ENCODE data around the gene RTBDN.

The RTBDN gene

GRCh38 chr19:12856653-12857052, 22.3 kb upstream of the RTBDN start:
- no peak for TF ChIP-seq CREB1 (IDR thresholded peaks at IDR 0.05; ENCODE audit: low read depth)
- no peak for TF ChIP-seq NFIC (IDR thresholded peaks at IDR 0.05)
- TF ChIP-seq YY1 (IDR thresholded peaks at IDR 0.05; ENCODE audit: low read depth): no peak
- no peak for TF ChIP-seq CEBPB (IDR thresholded peaks at IDR 0.05)

- TF ChIP-seq REST (IDR thresholded peaks at IDR 0.05; ENCODE audit: low read depth): no peak
- TF ChIP-seq USF1 (IDR thresholded peaks at IDR 0.05): peak; percentile 69
- no peak for TF ChIP-seq YY1 (IDR thresholded peaks at IDR 0.05; ENCODE audit: low read depth)
- TF ChIP-seq TCF12 (IDR thresholded peaks at IDR 0.05; ENCODE audit: low read depth): peak; percentile 23; the same call in 1 of the 2 replicates
- peak; percentile 88 for TF ChIP-seq RAD21 (IDR thresholded peaks at IDR 0.05; ENCODE audit: low read depth)
- no peak for TF ChIP-seq TAF1 (IDR thresholded peaks at IDR 0.05; ENCODE audit: low read depth)
- 0 out of 2 replicates have a peak, but pooled peaks have one; percentile 39 for TF ChIP-seq MAX (IDR thresholded peaks at IDR 0.05)
These were observed 13.1 kb upstream of the RTBDN start for GRCh38 chr19:12847159-12848139.

- no peak for TF ChIP-seq EP300 (IDR thresholded peaks at IDR 0.05; ENCODE audit: borderline replicate concordance)
- no peak for TF ChIP-seq YY1 (IDR thresholded peaks at IDR 0.05; ENCODE audit: low read depth)
- no peak for TF ChIP-seq USF1 (IDR thresholded peaks at IDR 0.05)
- no peak for TF ChIP-seq CREB1 (IDR thresholded peaks at IDR 0.05; ENCODE audit: low read depth)
- TF ChIP-seq RAD21 (IDR thresholded peaks at IDR 0.05; ENCODE audit: low read depth): no peak
- TF ChIP-seq REST (IDR thresholded peaks at IDR 0.05; ENCODE audit: low read depth): no peak
- TF ChIP-seq TAF1 (IDR thresholded peaks at IDR 0.05; ENCODE audit: low read depth): no peak
- no peak for TF ChIP-seq FOXM1 (IDR thresholded peaks at IDR 0.05; ENCODE audit: borderline replicate concordance, low read depth)
- TF ChIP-seq TEAD4 (IDR thresholded peaks at IDR 0.05): no peak
- no peak for TF ChIP-seq CEBPB (IDR thresholded peaks at IDR 0.05)
- no peak for TF ChIP-seq TCF12 (IDR thresholded peaks at IDR 0.05; ENCODE audit: low read depth)
These were observed 9.8 kb upstream of the RTBDN start for GRCh38 chr19:12843999-12844732.

- TF ChIP-seq FOXM1 (IDR thresholded peaks at IDR 0.05; ENCODE audit: borderline replicate concordance, low read depth) (no peak), YY1 (IDR thresholded peaks at IDR 0.05; ENCODE audit: low read depth) (no peak), CEBPB (IDR thresholded peaks at IDR 0.05) (no peak), TEAD4 (IDR thresholded peaks at IDR 0.05) (no peak), USF1 (IDR thresholded peaks at IDR 0.05) (no peak), EGR1 (IDR thresholded peaks at IDR 0.05) (no peak), TCF12 (IDR thresholded peaks at IDR 0.05; ENCODE audit: low read depth) (no peak), NFIC (IDR thresholded peaks at IDR 0.05) (no peak), REST (IDR thresholded peaks at IDR 0.05; ENCODE audit: low read depth) (no peak)
These were observed 8.9 kb upstream of the RTBDN start for GRCh38 chr19:12843328-12843727.
